ENCODE results near the gene TEX261. TPM values are rescaled to one million over a fixed set of nuclear protein-coding genes. Genes with fewer than 3 reads are reported as not detected.
A peak's percentile ranks its signal among the peaks of the same experiment; 100 is the strongest.

TEX261 gene
- total RNA-seq, 2 experiments from 2014 or later, result 34.8 to 35.8 TPM

DNA sequence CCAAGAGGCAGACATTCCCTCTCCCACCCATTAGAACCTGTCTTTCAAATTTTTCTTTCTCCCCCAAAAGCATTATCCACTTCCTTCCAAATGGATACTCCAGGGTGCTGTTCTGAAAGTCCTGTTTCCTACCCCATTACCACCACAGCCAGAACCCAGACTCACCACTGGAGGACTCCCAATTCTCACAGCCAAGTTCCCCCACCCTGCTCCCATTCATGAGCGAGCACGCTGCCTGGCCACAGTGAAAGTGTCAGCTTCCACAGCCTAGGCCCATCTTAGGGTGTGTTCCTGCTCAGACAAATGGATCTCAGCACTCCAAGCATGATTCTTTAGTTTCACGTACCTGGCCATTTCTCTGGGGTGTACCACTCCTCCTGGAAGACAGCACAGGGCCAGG is 20.1 kb downstream of the TEX261 start:
- DNase-seq, result no peak
- POLR2A ChIA-PET, result interaction anchor here (1.2 kb wide), 1 partner anchor 94 kb away, joined by 3 read pairs; the partner anchor contains the start of gene NAGK

DNA sequence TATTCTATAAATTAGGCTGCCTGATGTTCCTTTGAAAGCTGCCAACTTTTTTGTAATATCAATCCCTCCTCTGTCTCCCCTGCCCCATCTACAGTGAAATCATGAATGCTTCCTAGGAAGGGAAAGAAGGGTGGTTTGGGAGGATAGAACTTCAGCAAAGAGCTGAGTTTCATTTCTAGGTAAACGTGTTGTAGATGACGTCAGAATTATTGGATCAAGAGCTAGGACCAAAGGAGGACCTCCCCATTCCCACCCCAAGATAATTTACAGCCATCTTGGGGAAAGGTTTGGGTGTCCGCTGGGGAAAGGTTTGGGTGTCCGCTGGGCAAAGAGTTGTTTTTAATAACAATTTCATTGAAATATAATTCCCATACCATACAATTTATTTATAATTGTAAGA is 27.5 kb downstream of the TEX261 start:
- POLR2A ChIA-PET, result no interaction called here
- DNase-seq, result no peak
- CTCF ChIA-PET, result interaction anchor here (1.7 to 4.6 kb wide), 4 partner anchors 12 to 35 kb away, joined by 7 to 37 read pairs (median 14); partner anchors contain the start of gene ANKRD53
- peaks cover 51% of the 10 kb centered on the region for H3K27me3 Mint-ChIP-seq
- H3K4me1 Mint-ChIP-seq, result peaks cover 3% of the 10 kb centered on the region
- no peak overlapping the region for H3K4me3 Mint-ChIP-seq
- H3K36me3 Mint-ChIP-seq (ENCODE audit: low read depth), result no peaks in the 10 kb centered on the region
- H3K9me3 Mint-ChIP-seq, result no peaks in the 10 kb centered on the region
- H3K27ac Mint-ChIP-seq, result no peak overlapping the region

More for the DNA sequence above, 20.1 kb downstream of the TEX261 start:
- CTCF ChIA-PET, result interaction anchor here (0.7 to 3.1 kb wide), 4 partner anchors 10 to 27 kb away, joined by 3 to 18 read pairs (median 3); no protein-coding TSS in a partner anchor
- no peak overlapping the region for H3K4me3 Mint-ChIP-seq
- no peaks in the 10 kb centered on the region for H3K36me3 Mint-ChIP-seq (ENCODE audit: low read depth)
- H3K9me3 Mint-ChIP-seq, result no peaks in the 10 kb centered on the region
- no peak overlapping the region for H3K27ac Mint-ChIP-seq
- H3K27me3 Mint-ChIP-seq, result peaks cover 27% of the 10 kb centered on the region
- peaks cover 15% of the 10 kb centered on the region for H3K4me1 Mint-ChIP-seq

DNA sequence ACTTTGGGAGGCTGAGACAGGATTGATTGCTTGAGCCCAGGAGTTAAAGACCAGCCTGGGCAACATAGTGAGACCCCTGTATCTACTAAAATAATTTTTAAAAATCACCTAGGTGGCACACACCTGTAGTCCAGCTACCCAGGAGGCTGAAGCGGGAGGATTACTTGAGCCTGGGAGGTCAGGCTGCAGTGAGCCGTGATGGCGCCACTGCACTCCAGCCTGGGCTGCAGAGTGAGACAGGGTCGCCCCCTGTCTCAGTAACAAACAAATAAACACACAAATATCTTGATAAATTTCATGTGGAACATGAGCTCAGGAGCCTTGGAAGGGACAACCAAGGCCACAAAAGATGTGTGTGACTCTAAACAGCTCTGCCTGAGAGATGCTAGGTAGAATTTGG is 28.0 kb downstream of the TEX261 start:
- ChIA-PET CTCF (interaction anchor here (0.7 to 4.6 kb wide), 8 partner anchors 12 to 35 kb away, joined by 3 to 37 read pairs (median 9); partner anchors contain the start of gene ANKRD53), POLR2A (no interaction called here)
- Mint-ChIP-seq H3K4me3 (no peak overlapping the region), H3K27ac (no peak overlapping the region), H3K36me3 (ENCODE audit: low read depth) (no peaks in the 10 kb centered on the region), H3K4me1 (peaks cover 3% of the 10 kb centered on the region), H3K9me3 (no peaks in the 10 kb centered on the region), H3K27me3 (peaks cover 46% of the 10 kb centered on the region)
- no peak for DNase-seq

DNA sequence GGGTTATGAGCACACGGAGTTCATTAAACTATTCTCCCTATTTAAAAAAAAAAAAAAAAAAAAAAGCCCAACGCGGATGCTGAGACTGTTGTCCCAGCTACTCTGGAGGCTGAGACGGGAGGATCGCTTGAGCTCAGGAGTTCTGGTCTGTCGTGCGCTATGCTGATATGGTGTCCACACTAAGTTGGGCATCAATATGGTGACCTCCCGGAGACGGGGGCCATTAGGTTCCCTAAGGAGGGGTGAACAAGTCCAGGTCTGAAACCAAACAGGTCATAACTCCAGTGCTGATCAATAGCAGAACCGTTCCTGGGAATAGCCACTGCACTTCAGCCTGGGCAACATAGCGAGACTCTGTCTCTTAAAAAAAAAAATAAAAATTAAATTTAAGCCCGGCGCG is 29.2 kb downstream of the TEX261 start:
- POLR2A ChIA-PET, result no interaction called here

DNA sequence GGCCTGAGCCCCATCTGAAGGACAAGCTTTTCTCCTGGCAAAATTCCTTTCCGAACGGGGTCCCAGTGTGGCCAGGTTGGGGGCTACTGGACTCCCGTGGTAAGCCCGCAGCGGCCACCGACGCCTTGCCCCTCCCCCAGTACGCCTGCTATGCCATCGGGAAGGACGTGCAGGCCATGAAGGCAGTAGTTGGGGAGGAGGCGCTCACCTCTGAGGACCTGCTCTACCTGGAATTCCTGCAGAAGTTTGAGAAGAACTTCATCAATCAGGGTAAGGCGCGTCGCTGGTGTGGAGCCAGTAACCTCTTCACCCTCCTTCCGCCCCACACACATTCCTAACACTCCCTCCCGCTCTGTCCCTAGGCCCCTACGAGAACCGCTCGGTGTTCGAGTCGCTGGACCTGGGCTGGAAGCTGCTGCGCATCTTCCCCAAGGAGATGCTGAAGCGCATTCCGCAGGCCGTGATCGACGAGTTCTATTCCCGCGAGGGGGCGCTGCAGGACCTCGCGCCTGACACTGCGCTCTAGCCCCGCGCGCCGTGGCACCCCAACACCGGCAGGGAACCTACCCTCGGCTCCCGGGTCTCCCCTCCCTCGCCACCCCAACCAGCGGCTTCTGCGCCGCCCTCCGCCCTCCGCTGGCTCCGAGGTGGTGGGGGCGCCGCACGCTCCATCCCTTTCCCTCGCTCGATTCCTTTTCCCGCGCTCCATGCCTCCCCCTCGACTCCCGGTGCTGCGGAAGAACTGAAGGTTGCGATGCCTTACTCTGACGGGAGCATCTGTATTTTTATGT is 29.9 kb downstream of the TEX261 start:
- Mint-ChIP-seq H3K4me3 (peak overlapping the region; percentile 70), H3K27me3 (peaks cover 37% of the 10 kb centered on the region), H3K9me3 (no peaks in the 10 kb centered on the region), H3K27ac (no peak overlapping the region), H3K4me1 (peaks cover 3% of the 10 kb centered on the region), H3K36me3 (ENCODE audit: low read depth) (no peaks in the 10 kb centered on the region)
- CTCF ChIA-PET, result interaction anchor here (0.7 to 4.6 kb wide), 22 partner anchors 9 to 1192 kb away, joined by 3 to 37 read pairs (median 5); partner anchors contain the start of genes ANKRD53, FIGLA and NAGK
- POLR2A ChIA-PET, result interaction anchor here (1.1 kb wide), 1 partner anchor 17 kb away, joined by 4 read pairs; no protein-coding TSS in a partner anchor
- peak; percentile 82 for DNase-seq

More for the DNA sequence above, 29.2 kb downstream of the TEX261 start:
- CTCF ChIA-PET, result interaction anchor here (0.6 to 4.6 kb wide), 16 partner anchors 8 to 368 kb away, joined by 3 to 37 read pairs (median 5); partner anchors contain the start of genes ANKRD53, FIGLA and NAGK
- DNase-seq, result peak; percentile 12
- no peak overlapping the region for H3K27ac Mint-ChIP-seq
- H3K9me3 Mint-ChIP-seq, result no peaks in the 10 kb centered on the region
- peak overlapping the region; percentile 70 for H3K4me3 Mint-ChIP-seq
- H3K27me3 Mint-ChIP-seq, result peaks cover 41% of the 10 kb centered on the region
- peaks cover 3% of the 10 kb centered on the region for H3K4me1 Mint-ChIP-seq
- no peaks in the 10 kb centered on the region for H3K36me3 Mint-ChIP-seq (ENCODE audit: low read depth)

DNA sequence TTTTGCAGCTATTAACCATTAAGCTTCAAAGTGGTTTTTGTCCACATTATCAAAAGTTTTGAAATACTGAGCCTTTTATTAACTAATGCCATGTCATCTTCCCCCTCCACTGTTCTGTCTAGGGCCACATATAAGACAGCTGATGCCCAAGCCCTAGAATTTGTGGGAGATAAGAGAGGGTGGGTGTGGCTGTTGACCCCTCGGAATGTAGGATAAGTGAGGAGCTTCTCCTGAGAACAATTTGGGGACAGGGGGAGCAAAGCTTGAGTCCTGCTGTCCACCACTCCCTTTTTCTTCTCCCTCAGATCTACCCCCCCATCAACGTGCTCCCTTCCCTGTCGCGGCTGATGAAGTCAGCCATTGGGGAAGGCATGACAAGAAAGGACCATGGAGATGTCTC is 30.5 kb downstream of the TEX261 start:
- POLR2A ChIA-PET, result interaction anchor here (1.1 kb wide), 1 partner anchor 16 kb away, joined by 4 read pairs; no protein-coding TSS in a partner anchor
- no peaks in the 10 kb centered on the region for H3K36me3 Mint-ChIP-seq (ENCODE audit: low read depth)
- H3K4me1 Mint-ChIP-seq, result peaks cover 4% of the 10 kb centered on the region
- H3K27ac Mint-ChIP-seq, result no peak overlapping the region
- no peak for DNase-seq
- peaks cover 33% of the 10 kb centered on the region for H3K27me3 Mint-ChIP-seq
- H3K9me3 Mint-ChIP-seq, result no peaks in the 10 kb centered on the region
- no peak overlapping the region for H3K4me3 Mint-ChIP-seq
- CTCF ChIA-PET, result interaction anchor here (0.7 to 4.6 kb wide), 15 partner anchors 10 to 1191 kb away, joined by 3 to 37 read pairs (median 6); partner anchors contain the start of genes ANKRD53 and NAGK

DNA sequence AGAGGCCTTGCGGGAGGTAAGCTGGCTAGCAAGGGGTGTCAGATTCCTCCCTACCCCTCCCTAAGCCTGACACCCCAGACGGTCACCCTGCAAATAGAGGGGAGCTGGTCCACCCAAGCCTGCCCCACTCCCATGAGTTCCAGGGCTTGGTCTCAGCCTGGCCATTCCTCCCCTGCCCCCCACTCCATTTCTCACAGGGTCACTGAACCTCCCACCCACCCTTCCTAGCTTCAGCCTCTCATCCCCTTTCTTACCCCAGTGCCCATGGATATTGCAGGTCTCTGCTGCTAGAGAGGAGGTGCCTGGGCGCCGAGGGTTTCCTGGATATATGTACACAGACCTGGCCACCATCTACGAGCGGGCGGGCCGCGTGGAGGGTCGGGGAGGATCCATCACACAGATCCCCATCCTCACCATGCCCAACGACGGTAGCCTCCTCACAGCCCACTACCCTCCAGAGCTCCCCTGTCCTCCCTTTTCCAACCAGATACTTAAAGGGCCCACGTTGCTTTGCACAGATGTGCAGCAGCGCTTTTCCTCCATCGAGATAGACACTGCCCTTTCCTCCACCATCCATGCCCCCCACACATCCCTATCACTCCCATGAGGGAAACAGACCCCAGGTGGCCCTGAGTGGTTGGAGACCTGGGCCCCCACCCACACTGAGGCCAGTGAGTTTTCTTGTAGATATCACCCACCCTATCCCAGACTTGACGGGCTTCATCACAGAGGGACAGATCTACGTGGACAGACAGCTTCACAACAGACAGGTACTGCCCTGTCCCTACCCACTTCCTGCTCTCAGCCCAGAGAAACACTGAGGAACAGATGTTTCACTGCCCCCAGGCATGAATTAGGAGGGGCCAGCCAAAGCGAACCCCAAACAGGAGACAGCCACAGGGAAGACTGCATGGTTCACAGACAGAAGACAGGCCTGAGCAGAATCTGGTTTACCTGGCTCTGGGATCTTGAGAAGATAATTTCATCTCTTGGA is 31.5 kb downstream of the TEX261 start:
- Mint-ChIP-seq H3K27me3 (peaks cover 30% of the 10 kb centered on the region), H3K36me3 (ENCODE audit: low read depth) (no peaks in the 10 kb centered on the region), H3K4me3 (no peak overlapping the region), H3K9me3 (no peaks in the 10 kb centered on the region), H3K4me1 (peaks cover 10% of the 10 kb centered on the region), H3K27ac (no peak overlapping the region)
- POLR2A ChIA-PET, result interaction anchor here (1.1 kb wide), 1 partner anchor 15 kb away, joined by 4 read pairs; no protein-coding TSS in a partner anchor
- CTCF ChIA-PET, result interaction anchor here (1.2 to 4.0 kb wide), 8 partner anchors 9 to 192 kb away, joined by 3 to 20 read pairs (median 6); no protein-coding TSS in a partner anchor
- peak; percentile 15 for DNase-seq

DNA sequence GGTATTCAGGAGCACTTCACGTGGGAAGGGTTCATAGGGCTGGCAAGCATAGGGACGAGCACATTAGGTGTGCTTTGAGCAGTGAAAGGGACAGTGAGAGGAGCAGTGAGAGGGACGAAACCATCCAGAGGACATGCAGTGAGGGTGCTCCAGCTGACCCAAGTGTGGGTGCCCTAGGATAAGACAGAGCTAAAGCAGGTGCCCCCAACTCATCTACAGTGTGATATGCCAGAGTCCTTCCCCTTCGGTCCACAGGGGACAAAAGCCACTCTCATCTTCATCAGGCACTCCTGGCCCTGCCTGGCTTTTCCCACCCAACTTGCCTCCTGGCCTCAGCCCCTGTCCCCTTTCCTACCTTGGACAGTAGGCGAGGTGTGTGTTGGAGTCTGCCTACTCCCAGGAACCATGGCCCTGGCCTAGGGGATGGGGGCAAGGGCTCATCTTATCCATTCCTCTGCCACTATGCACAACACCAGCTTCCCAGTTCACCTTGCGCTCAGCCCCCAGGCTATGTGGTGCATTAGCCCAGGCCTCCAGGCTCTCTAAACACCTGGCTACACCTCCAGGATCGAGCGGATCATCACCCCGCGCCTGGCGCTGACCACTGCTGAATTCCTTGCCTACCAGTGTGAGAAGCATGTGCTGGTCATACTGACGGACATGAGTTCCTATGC is 32.3 kb downstream of the TEX261 start:
- Mint-ChIP-seq H3K27me3 (peaks cover 24% of the 10 kb centered on the region), H3K4me1 (peaks cover 16% of the 10 kb centered on the region), H3K36me3 (ENCODE audit: low read depth) (no peaks in the 10 kb centered on the region), H3K4me3 (no peak overlapping the region), H3K9me3 (no peaks in the 10 kb centered on the region), H3K27ac (no peak overlapping the region)
- POLR2A ChIA-PET, result no interaction called here
- DNase-seq, result peak; percentile 14
- CTCF ChIA-PET, result interaction anchor here (1.8 to 3.0 kb wide), 3 partner anchors 14 to 40 kb away, joined by 6 to 11 read pairs (median 6); no protein-coding TSS in a partner anchor

DNA sequence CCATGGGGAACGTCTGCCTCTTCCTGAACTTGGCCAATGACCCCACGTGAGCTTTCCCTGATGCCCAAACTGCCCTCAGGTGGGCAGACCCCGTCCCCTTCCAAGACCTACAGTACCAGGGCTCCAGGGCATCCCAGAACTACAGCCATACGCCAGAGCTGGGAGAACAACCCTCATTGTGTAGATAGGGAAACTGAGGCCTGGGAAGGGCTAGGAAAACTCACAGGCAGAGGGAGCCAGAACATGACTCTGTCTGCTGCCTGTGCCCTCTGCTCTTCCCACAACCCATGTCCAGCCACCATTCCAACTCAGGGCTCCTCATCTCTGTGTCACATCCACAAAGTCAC is 33.1 kb downstream of the TEX261 start:
- no peak overlapping the region for H3K4me3 Mint-ChIP-seq
- H3K27ac Mint-ChIP-seq, result no peak overlapping the region
- peaks cover 16% of the 10 kb centered on the region for H3K4me1 Mint-ChIP-seq
- no peaks in the 10 kb centered on the region for H3K36me3 Mint-ChIP-seq (ENCODE audit: low read depth)
- H3K27me3 Mint-ChIP-seq, result peaks cover 19% of the 10 kb centered on the region
- no peaks in the 10 kb centered on the region for H3K9me3 Mint-ChIP-seq
- POLR2A ChIA-PET, result no interaction called here
- CTCF ChIA-PET, result interaction anchor here (1.9 kb wide), 1 partner anchor 23 kb away, joined by 6 read pairs; no protein-coding TSS in a partner anchor
- no peak for DNase-seq

DNA sequence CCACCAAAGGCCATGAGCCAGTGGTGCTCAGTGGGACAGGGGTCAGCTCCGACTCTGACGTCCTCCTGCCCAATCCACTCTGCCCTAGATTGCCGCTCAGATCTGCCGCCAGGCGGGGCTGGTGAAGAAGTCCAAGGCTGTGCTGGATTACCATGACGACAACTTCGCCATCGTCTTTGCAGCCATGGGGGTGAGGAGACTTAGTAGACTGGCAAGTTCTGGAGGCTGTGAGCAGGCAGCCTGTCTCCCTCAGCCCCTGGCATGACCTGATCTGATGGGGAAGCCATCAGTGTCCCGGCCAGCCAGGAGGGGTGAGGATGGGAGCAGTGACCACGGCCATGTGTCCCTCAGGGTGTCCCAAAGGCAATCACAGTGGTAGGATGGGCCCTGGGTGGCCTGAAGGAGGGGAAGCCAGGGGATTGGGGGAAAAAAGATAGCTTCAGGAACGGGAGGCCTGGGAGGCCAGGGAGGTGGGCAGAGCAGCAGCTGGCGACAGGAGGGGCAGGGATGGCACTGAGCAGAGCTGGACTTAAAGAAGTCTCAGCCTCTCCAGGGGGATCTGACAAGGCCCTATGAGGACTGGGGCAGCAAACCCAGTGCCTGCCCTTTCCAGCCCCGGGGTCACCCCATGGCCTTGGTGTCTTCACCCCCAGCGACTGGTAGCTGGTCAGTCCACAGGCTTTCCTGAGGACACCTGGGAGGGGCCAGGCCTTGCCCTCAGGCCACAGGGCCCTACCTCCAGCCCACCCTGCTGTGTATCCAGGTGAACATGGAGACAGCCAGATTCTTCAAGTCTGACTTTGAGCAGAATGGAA is 33.6 kb downstream of the TEX261 start:
- peaks cover 23% of the 10 kb centered on the region for H3K27me3 Mint-ChIP-seq
- H3K4me3 Mint-ChIP-seq, result no peak overlapping the region
- no peak overlapping the region for H3K27ac Mint-ChIP-seq
- ChIA-PET POLR2A (no interaction called here), CTCF (interaction anchor here (0.9 to 1.9 kb wide), 3 partner anchors 9 to 23 kb away, joined by 3 to 6 read pairs (median 3); no protein-coding TSS in a partner anchor)
- H3K36me3 Mint-ChIP-seq (ENCODE audit: low read depth), result no peaks in the 10 kb centered on the region
- H3K4me1 Mint-ChIP-seq, result peaks cover 16% of the 10 kb centered on the region
- H3K9me3 Mint-ChIP-seq, result no peaks in the 10 kb centered on the region
- peak; percentile 9 for DNase-seq

All from activated CD4-positive, alpha-beta memory T cell treated with anti-CD3 and anti-CD28 coated beads, Interleukin-2, amount 10 ng/mL, durations not matched to agents 7 days and 5 days (primary cell).